Stimulated activated CD4-positive, alpha-beta T cell treated with anti-CD3 and anti-CD28 coated beads, Interleukin-1b, Interleukin-23, amount 100 ng/mL, for 1 hour (primary cell): ENCODE results near the gene FAM222A.

Source experiments
- DNase-seq, 2 donors: peaks; one replicate each; pipeline ENCODE4 v3.0.0-alpha.2; 2020; ENCODE audit warnings: low read depth in 2 of 2

The FAM222A gene

DNA sequence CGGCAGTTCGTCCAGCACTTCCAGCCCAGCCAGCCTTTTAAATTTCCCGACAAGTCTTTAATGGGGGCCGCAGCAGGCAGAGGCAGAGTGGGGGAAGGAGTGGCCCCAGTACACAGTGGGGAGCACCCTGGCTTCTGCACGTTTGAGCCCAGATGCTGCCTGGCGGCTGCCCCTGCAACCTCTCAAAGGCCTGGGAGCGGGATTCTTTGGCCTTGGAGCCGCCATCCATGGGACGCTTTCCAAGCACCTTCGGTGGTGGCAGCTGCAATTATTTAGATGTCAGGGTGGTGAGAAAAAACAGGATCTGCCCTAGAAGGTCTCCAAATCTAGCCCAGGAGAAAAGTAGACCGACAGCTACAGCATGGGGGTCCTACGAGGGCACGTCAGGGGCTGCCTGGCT is 46.0 kb downstream of the FAM222A start:
- DNase-seq, result no peak

DNA sequence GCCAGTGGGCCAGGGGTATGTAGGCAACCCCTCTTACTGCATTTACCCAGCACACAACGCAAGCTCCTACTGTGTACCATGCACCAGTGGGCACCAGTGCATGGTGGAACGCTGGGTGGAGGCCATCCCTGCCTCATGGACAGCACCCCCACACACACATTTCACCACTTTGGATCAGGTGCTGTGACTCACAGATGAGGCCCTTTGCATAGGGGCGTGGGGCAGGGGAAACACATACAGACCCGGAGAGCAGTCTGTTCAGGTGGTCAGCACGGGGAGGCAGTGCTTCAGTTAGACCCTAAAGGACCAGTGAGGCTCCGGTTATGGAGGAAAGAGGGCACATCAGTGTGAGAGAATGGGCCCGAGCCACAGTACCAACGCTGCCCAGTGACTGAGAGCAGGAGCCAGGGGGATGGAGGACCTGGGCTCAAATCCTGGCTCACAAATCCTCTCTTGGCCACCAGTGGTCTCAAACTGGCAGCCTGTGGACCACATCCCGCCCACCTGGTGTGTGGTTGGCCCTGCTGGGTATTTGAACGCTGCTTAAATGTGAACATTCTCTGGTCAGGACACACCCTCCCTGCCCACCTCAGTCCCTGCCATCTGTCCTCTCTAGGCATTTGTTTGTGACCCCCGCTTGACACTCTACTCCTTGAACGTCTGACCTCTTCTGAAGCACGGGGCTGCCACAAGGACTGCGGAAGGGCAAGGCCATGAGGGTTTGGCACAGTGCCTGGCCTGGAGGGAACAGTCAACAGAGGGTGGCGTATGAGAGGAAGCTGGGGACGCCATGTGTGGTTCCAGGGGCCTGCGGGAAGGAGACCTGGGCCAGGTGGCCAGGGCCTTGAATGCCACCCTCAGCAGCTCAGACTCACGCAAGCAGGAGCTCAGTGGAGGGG is 46.7 kb downstream of the FAM222A start:
- no peak for DNase-seq

- DNase-seq, result no peak
These were observed 47.6 kb downstream of the FAM222A start for GRCh38 chr12:109760930-109761921.

DNA sequence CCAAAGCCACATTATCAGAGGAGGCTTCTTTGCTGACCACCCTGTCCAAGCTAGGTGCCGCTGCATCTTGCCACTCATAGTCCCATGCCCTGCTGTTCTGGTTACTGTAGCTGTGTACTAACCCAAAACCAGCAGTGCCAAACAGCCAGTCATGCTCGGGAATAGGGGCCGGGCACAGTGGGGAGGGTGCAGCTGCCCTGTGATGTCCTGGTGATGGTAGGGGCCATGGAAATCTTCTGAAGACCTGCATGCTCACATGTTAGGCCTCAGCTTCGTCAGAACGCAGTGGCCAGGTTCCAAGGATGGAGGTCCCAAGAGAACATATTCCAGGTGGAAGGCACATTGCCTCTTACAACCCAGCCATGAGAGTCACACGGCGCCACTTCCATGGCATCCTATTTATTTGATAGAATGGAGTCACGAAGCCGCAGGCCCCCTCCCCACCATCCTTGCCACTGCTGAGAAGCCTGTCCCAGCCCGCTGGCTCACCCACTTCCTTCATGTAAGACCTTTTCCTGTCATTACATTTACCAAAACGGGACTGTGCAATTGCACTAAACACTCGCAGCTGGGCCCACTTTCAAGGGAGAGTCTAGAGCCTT is 48.5 kb downstream of the FAM222A start:
- DNase-seq, result no peak

DNA sequence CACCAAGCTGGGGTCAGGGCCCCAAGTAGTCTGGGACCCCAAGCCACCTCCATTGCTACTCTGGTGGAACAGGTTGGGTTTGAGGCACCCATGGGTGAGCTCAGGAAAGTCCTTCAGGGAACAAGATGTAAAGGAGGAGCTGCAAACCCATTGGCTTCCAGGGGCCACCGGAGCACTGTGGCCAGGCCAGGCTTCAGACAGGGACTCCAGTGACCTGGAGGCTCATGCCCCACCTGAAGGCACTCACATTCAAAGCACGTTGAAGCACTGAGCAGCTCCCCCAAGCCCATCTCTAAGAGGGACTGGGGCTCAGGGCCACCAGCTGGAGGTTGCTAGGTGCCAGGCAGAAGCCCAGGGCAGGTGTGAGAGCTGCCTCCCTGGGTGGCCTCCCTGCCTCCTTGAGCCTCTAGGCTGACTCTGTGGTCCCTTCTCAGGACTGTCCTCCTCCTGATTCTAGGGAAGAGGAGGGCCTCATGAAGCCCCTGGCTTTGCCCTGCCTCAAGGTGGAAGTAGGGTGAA is 49.1 kb downstream of the FAM222A start:
- no peak for DNase-seq

- DNase-seq, result no peak
These were observed 49.7 kb downstream of the FAM222A start for GRCh38 chr12:109763201-109763841.

DNA sequence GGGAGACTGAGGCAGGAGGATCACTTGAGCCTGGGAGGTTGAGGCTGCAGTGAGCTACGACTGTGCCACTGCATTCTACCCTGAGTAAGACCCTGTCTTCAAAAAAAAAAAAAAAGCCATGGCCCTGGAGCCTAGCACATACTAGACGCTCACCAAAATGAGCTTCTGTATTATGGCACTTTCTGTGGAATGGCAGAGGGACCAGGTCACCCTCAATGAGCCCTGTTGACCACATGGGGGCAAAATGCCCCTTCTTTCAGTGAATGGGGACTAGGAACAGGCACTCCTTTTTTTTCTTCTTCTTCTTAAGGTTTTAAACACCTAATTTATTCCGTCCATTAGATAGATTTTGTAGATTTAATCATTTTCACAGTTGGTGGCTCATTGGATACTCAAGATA is 50.5 kb downstream of the FAM222A start:
- DNase-seq, result no peak

GRCh38 chr12:109764776-109765445 is 51.3 kb downstream of the FAM222A start:
- no peak for DNase-seq

DNA sequence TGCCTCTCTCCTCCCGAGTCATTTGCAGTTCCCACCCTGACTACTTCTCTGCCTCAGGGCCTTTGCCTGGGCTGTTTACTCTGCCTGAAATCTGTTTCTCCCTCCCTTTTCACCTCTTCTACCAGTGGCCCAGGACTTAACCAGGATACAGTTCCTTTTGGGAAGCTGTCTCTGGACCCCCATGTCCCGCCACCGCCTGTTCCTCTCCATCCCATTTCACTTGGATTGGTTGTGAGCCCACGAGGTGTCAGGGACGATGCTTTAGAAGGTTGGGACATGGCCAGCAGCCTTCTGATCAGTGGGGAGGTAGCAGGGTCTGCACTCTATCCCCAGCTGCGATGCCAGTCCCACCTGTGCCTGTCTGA is 51.8 kb downstream of the FAM222A start:
- no peak for DNase-seq

GRCh38 chr12:109766251-109766778 is 52.7 kb downstream of the FAM222A start:
- DNase-seq, result no peak

DNA sequence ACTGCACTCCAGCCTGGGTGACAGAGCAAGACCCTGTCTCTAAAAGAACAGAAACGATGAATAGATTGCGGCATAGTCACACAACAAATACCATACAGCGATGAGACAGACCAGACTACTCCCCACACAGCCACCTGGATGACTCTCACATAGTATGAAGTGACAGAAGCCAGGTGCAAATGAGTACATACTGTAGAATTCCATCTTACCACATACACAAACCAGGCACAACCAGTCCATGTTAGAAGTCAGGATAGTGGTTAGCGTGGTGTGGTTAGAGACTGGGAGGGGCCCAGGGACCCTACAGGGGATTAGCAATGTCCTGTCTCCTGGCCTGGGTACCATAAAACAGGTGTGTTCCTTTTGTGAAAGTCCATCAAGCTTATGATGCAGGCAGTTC is 53.8 kb downstream of the FAM222A start:
- no peak for DNase-seq

GRCh38 chr12:109767991-109768900 is 54.6 kb downstream of the FAM222A start:
- DNase-seq, result no peak

GRCh38 chr12:109768901-109769670 is 55.5 kb downstream of the FAM222A start:
- no peak for DNase-seq

- no peak for DNase-seq
These were observed 56.7 kb downstream of the FAM222A start for GRCh38 chr12:109770104-109770860.

GRCh38 chr12:109770861-109771670 is 57.4 kb downstream of the FAM222A start:
- no peak for DNase-seq

DNA sequence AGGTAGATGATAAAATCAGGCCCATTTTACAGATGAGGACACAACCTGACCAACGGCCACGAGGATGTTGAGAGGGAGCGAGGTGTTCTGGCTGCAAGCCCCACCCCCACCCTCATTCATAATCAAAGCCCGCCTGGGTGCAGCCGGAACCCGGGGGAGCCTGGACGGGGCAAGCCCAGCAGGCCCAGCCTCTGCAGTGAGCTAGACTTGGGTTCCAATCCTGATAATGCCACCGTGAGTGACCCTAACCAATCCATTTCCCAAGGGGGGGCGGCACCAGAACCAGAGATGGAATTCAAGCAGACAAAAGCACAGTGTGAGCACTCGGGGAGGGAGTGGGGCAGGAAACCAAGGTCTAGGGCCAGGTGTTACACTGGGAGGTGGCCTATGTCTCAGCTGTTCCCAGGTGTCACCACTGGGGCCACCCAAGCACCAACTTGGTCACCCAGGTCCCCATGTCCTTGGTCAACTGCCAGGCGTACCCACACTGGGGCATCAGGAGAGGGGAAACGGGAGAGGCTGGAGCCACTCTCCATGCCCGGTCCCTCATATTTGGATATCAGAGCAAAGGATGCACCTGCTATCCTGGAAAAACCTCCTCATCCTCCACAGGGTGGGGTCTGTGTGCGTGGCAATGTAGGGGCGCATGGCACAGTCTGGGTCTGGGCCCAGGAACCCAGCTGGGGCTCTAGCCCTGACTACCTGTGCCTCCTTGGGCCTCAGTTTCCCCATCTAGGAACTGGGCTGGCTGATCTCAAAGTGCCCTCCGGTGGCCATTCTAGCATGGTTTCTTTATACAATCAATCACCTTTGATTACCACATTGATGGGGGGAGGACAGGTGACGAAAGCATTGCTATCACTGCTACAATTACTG is 58.4 kb downstream of the FAM222A start:
- DNase-seq, result no peak
